GM19438 (cell line): ENCODE measurements around the gene GALNT17.

Experiments
- ATAC-seq: cut with Tn5 transposase; IDR thresholded peaks from one replicate; pipeline ENCODE4 v1.9.1; 2021; ENCODE audit warnings: low read depth; ENCODE audit not compliant: unreplicated experiment

GALNT17 gene

GRCh38 chr7:71272509-71273490, 140.9 kb downstream of the GALNT17 start:
- ATAC-seq: no peak

- ATAC-seq: no peak
Observed at GRCh38 chr7:71278257-71278656, 146.3 kb downstream of the GALNT17 start.

- ATAC-seq: no peak
Observed at GRCh38 chr7:71281261-71281660, 149.3 kb downstream of the GALNT17 start.

- ATAC-seq: no peak
Observed at GRCh38 chr7:71283802-71284201, 151.9 kb downstream of the GALNT17 start.

GRCh38 chr7:71285571-71286145, 153.7 kb downstream of the GALNT17 start:
- ATAC-seq: no peak

GRCh38 chr7:71286336-71286735, 154.4 kb downstream of the GALNT17 start:
- no peak for ATAC-seq

GRCh38 chr7:71286924-71287323, 155.0 kb downstream of the GALNT17 start:
- ATAC-seq: no peak

GRCh38 chr7:71290452-71290851, 158.5 kb downstream of the GALNT17 start:
- no peak for ATAC-seq

GRCh38 chr7:71298378-71298777, 166.4 kb downstream of the GALNT17 start:
- no peak for ATAC-seq

GRCh38 chr7:71300086-71300485, 168.1 kb downstream of the GALNT17 start:
- ATAC-seq: no peak

- no peak for ATAC-seq
Observed at GRCh38 chr7:71300603-71301002, 168.7 kb downstream of the GALNT17 start.

- ATAC-seq: no peak
Observed at GRCh38 chr7:71301167-71301566, 169.2 kb downstream of the GALNT17 start.

- ATAC-seq: no peak
Observed at GRCh38 chr7:71303566-71303965, 171.6 kb downstream of the GALNT17 start.

- ATAC-seq: no peak
Observed at GRCh38 chr7:71308096-71308495, 176.2 kb downstream of the GALNT17 start.

GRCh38 chr7:71311576-71311975, 179.6 kb downstream of the GALNT17 start:
- ATAC-seq: no peak

- ATAC-seq: no peak
Observed at GRCh38 chr7:71312755-71313490, 181.0 kb downstream of the GALNT17 start.

- ATAC-seq: no peak
Observed at GRCh38 chr7:71313553-71313952, 181.6 kb downstream of the GALNT17 start.

GRCh38 chr7:71320916-71321315, 189.0 kb downstream of the GALNT17 start:
- no peak for ATAC-seq

- no peak for ATAC-seq
Observed at GRCh38 chr7:71322201-71322600, 190.3 kb downstream of the GALNT17 start.

- no peak for ATAC-seq
Observed at GRCh38 chr7:71323726-71324125, 191.8 kb downstream of the GALNT17 start.

- no peak for ATAC-seq
Observed at GRCh38 chr7:71325151-71325550, 193.2 kb downstream of the GALNT17 start.
